Fibroblast of pulmonary artery (primary cell): ENCODE results near the gene SMCO2.

Experiments
- DNase-seq: peaks from one replicate; pipeline ENCODE4 v3.0.0-alpha.2; 2010; ENCODE audit warnings: low read depth
- H3K4me3 ChIP-seq: replicated peaks from 2 replicates; pipeline ENCODE4 v1.5.1; 2011; ENCODE audit warnings: low read depth, mild to moderate bottlenecking, control low read depth, low read length, moderate library complexity
- TF ChIP-seq, protein P1 (sequence below): IDR thresholded peaks from 2 replicates; pipeline ENCODE4 v1.5.1; 2011; ENCODE audit warnings: mild to moderate bottlenecking, control low read depth, low read length, inconsistent platforms; ENCODE audit errors: missing control alignments

Gene SMCO2

GRCh38 chr12:27524839-27525753 lies 78.6 kb downstream of the SMCO2 start:
- TF ChIP-seq, protein P1, sequence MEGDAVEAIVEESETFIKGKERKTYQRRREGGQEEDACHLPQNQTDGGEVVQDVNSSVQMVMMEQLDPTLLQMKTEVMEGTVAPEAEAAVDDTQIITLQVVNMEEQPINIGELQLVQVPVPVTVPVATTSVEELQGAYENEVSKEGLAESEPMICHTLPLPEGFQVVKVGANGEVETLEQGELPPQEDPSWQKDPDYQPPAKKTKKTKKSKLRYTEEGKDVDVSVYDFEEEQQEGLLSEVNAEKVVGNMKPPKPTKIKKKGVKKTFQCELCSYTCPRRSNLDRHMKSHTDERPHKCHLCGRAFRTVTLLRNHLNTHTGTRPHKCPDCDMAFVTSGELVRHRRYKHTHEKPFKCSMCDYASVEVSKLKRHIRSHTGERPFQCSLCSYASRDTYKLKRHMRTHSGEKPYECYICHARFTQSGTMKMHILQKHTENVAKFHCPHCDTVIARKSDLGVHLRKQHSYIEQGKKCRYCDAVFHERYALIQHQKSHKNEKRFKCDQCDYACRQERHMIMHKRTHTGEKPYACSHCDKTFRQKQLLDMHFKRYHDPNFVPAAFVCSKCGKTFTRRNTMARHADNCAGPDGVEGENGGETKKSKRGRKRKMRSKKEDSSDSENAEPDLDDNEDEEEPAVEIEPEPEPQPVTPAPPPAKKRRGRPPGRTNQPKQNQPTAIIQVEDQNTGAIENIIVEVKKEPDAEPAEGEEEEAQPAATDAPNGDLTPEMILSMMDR, result peak; percentile 0
- peak overlapping the region; percentile 77 for H3K4me3 ChIP-seq
- peak; percentile 93 for DNase-seq

DNA sequence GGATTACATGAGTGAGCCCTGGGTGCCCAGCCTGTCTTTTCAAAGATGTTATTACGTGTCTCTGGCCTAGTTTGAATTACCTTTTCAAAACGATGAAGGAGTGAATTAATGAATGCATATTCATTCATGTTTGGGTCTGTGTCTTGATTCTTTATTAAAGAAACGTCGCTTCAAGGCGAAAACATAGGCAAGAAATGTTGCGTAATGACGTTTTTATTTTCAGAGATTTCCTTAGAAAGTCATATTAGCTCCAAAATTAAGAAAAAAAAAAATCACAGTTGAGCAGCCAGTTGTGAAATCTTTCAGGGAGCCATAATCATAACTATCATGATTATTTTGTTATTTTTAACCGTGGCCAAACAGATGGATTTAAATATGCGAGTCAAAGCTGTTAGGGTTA lies 81.0 kb downstream of the SMCO2 start:
- DNase-seq, result no peak
- TF ChIP-seq, protein P1, result no peak
- no peak overlapping the region for H3K4me3 ChIP-seq

DNA sequence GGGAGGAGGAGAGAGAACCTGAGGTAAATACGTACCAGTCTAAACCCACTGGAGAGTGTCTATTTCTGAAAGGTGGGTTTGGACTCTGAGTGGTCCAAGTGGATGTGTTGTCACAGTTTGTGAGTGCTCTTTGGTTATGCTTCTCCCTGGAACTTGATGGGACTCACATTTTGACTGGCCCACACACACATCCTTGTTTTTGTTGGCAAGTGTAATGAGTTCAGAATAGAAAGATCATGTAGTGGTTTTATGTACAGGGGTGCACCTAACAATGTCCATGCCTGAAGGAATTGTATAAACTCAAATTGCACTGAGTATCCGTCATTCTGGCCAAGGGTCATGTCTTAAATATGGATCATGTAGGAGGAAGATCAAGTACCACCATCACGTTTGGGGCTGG lies 82.3 kb downstream of the SMCO2 start:
- TF ChIP-seq, protein P1, result no peak
- no peak for DNase-seq
- no peak overlapping the region for H3K4me3 ChIP-seq

GRCh38 chr12:27530157-27530922 lies 83.8 kb downstream of the SMCO2 start:
- no peak for DNase-seq
- TF ChIP-seq, protein P1, result no peak
- H3K4me3 ChIP-seq, result no peak overlapping the region

- TF ChIP-seq, protein P1, result no peak
- DNase-seq, result peak; percentile 68
- no peak overlapping the region for H3K4me3 ChIP-seq
Observed at GRCh38 chr12:27531896-27532295, 85.4 kb downstream of the SMCO2 start.

DNA sequence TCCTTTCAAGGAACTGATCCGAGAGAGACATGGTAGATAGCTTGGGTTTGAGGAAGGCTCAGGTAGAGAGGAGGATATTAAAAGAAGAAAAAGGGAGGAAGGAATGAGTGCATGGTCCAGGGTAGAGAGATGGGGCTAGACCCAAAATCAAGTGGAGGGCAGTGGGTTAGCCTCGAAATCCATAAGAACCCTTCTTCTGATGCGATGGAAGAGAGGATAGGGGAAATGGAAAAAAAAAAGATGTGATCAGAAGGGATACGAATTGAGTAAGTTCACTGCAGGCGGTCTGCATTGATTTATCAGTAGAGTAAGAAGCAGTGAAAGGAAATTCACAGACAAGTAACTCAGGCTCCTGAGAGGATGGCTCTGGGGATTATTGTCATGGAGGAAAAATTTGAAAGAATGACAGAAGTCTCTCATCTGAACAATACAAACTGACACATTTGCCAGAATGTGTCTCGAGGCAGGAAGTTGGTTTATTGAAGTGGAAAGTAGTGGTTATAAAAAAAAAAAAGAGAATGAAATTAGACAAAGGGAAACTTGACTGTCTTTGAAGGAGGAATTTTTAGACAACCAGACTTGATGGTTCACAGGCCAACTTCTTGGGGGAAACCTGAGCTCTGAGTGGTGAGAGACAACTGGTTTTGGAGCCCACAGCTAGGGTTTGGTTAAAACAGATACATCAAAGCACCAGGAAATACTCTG lies 87.7 kb downstream of the SMCO2 start:
- TF ChIP-seq, protein P1, result no peak
- H3K4me3 ChIP-seq, result no peak overlapping the region
- no peak for DNase-seq
